Activated CD8-positive, alpha-beta memory T cell treated with anti-CD3 and anti-CD28 coated beads for 4 hours (primary cell): ENCODE data around the gene ONECUT1.

Experiments
- DNase-seq, 2 donors: peaks; one replicate each; pipeline ENCODE4 v3.0.0-alpha.2; 2020; ENCODE audit warnings: low read depth in 2 of 2

The ONECUT1 gene

GRCh38 chr15:52782514-52782913 is 7.6 kb downstream of the ONECUT1 start:
- DNase-seq, result no peak

GRCh38 chr15:52780172-52780980 is 9.8 kb downstream of the ONECUT1 start:
- peak; percentile 25 to 30 for DNase-seq

- no peak for DNase-seq
Observed at GRCh38 chr15:52778457-52778856, 11.7 kb downstream of the ONECUT1 start.

GRCh38 chr15:52772766-52773165 is 17.4 kb downstream of the ONECUT1 start:
- no peak for DNase-seq

GRCh38 chr15:52765785-52766184 is 24.4 kb downstream of the ONECUT1 start:
- DNase-seq, result no peak

- no peak for DNase-seq
Observed at GRCh38 chr15:52764731-52765130, 25.4 kb downstream of the ONECUT1 start.

GRCh38 chr15:52762621-52763020 is 27.5 kb downstream of the ONECUT1 start:
- DNase-seq, result no peak

- no peak for DNase-seq
Observed at GRCh38 chr15:52760562-52760961, 29.6 kb downstream of the ONECUT1 start.

- no peak for DNase-seq
Observed at GRCh38 chr15:52759969-52760368, 30.2 kb downstream of the ONECUT1 start.

- DNase-seq, result no peak
Observed at GRCh38 chr15:52757496-52757895, 32.6 kb downstream of the ONECUT1 start.

GRCh38 chr15:52751522-52751921 is 38.6 kb downstream of the ONECUT1 start:
- no peak for DNase-seq

GRCh38 chr15:52749258-52749657 is 40.9 kb downstream of the ONECUT1 start:
- no peak for DNase-seq

- DNase-seq, result no peak
Observed at GRCh38 chr15:52746162-52746757, 43.9 kb downstream of the ONECUT1 start.

- no peak for DNase-seq
Observed at GRCh38 chr15:52745326-52746161, 44.6 kb downstream of the ONECUT1 start.

GRCh38 chr15:52738311-52738710 is 51.8 kb downstream of the ONECUT1 start:
- DNase-seq, result no peak

- DNase-seq, result no peak
Observed at GRCh38 chr15:52737720-52738119, 52.4 kb downstream of the ONECUT1 start.

GRCh38 chr15:52735231-52736089 is 54.7 kb downstream of the ONECUT1 start:
- DNase-seq, result peak; percentile 28 to 49

- no peak for DNase-seq
Observed at GRCh38 chr15:52734329-52734728, 55.8 kb downstream of the ONECUT1 start.

- no peak for DNase-seq
Observed at GRCh38 chr15:52733696-52734255, 56.4 kb downstream of the ONECUT1 start.

- DNase-seq, result no peak
Observed at GRCh38 chr15:52733088-52733487, 57.0 kb downstream of the ONECUT1 start.

GRCh38 chr15:52732551-52732950 is 57.6 kb downstream of the ONECUT1 start:
- no peak for DNase-seq
